Endothelial cell of hepatic sinusoid (primary cell): ENCODE data around the gene MID2.
"Not testable (repeated sequence)": the region's sequence is repeated elsewhere in the genome, so short reads cannot be mapped to it uniquely, and the experiment has no call there.

Source experiments
- in situ Hi-C: cut with HindIII; loops from 2 replicates; pipeline ENCODE4 v1.10.0; 2017; ENCODE audit warnings: low sequenced_read_pairs

The MID2 gene

GRCh38 chrX:107935664-107936433 lies 110.2 kb downstream of the MID2 start:
- in situ Hi-C loops, result no loop called here

DNA sequence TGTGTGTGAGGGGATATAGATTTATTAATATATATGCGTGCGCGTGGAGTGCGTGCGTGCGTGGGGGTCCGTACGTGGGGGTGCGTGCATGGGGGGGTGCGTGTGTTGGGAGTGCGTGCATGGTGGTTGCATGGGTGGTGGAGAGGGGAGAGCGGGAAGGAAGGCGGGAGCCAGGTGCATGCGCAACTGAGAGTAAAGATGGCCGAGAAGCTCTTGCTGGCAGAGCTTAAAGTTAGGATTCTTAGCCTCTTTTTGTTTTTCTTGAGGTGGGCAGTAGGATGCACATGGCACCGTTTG lies 110.7 kb downstream of the MID2 start:
- in situ Hi-C loops, result no loop called here

DNA sequence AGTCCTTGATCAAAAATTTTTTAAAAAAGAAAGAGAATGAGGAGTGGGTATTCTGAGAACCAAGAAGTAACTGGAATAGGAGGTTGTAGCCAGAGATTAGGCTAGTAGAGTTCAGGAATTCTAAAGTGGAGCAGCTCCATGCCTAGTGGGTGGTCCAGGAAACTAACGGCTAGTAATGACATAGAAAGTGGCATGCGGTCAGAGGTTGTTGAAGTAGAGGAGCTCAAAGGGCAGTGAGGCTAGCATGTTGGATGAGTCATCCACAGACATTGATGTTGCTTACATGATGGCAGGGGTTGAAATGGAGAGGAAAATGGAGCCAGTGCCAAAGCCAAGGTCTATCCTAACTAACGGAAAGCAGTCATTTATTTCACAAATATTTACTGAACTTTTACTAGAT lies 114.4 kb downstream of the MID2 start:
- in situ Hi-C loops, result no loop called here

DNA sequence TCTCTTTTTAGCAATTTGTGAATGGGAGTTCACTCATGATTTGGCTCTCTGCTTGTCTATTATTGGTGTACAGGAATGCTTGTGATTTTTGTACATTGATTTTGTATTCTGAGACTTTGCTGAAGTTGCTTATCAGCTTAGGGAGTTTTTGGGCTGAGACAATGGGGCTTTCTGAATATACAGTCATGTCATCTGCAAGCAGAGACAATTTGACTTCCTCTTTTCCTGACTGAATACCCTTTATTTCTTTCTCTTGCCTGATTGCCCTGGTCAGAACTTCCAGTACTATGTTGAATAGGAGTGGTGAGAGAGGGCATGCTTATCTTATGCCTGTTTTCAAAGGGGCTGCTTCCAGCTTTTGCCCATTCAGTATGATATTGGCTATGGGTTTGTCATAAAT lies 129.7 kb downstream of the MID2 start:
- in situ Hi-C loops, result not testable (repeated sequence)

- in situ Hi-C loops, result no loop called here
These were observed 143.0 kb downstream of the MID2 start for GRCh38 chrX:107968623-107969022.

GRCh38 chrX:107970073-107970472 lies 144.4 kb downstream of the MID2 start:
- in situ Hi-C loops, result no loop called here

GRCh38 chrX:107971636-107972035 lies 146.0 kb downstream of the MID2 start:
- in situ Hi-C loops, result no loop called here
